GM12878 (cell line): ENCODE measurements around the gene MROH2A. TPM values are rescaled to one million over a fixed set of nuclear protein-coding genes. Genes with fewer than 3 reads are reported as not detected.

Source experiments
- ATAC-seq: fragments of 200-7000 bp; cut with Tn5 transposase; 3 replicates; pipeline ENCODE4 v1.9.1; 2020; ENCODE audit warnings: mild to moderate bottlenecking, moderate library complexity
- BruUV-seq: library from RNA; stranded (reverse); fragments of 400-500 nt; replicated peaks from 2 replicates; lab custom pipeline; 2021; lab: Mats Ljungman, UMichigan
- CTCF ChIA-PET: fragments of 300-600 bp; sonication (Branson Sonifier 250); formaldehyde crosslinking; extraction: SDS; loops from one replicate; lab custom pipeline; 2021; ENCODE audit warnings: inconsistent platforms; lab: Yijun Ruan, JAX
- POLR2A ChIA-PET: fragments of 350-600 bp; formaldehyde crosslinking; extraction: SDS; loops from one replicate; lab custom pipeline; 2021; ENCODE audit warnings: inconsistent platforms; lab: Charles Lee
- RAD21 ChIA-PET: fragments of 300-600 bp; sonication (Branson Sonifier 250); formaldehyde crosslinking; loops from one replicate; lab custom pipeline; 2023; ENCODE audit warnings: antibody characterized with exemption; ENCODE audit not compliant: unreplicated experiment; lab: Charles Lee
- SMC1A ChIA-PET: fragments of 300-600 bp; sonication (Branson Sonifier 250); formaldehyde crosslinking; loops from one replicate; lab custom pipeline; 2023; ENCODE audit not compliant: unreplicated experiment, uncharacterized antibody; lab: Charles Lee
- DNase-seq: peaks from one replicate; pipeline ENCODE4 v3.0.0-alpha.2; 2011; ENCODE audit warnings: low read depth, low spot score
- FAIRE-seq: peaks from 3 replicates; lab custom pipeline; 2011; peaks lifted over from hg19 to GRCh38; lab: Jason Lieb, UNC
- H2AFZ ChIP-seq: 2 replicates; pipeline ENCODE4 v1.6.0; 2011; ENCODE audit warnings: low read depth, low read length, control low read depth; ENCODE audit not compliant: control insufficient read depth
- H3K27ac ChIP-seq: 2 replicates; pipeline ENCODE4 v1.5.1; 2011; ENCODE audit warnings: control low read depth; ENCODE audit not compliant: control insufficient read depth, insufficient read depth
- H3K27me3 ChIP-seq, 2 experiments: replicated peaks in 1 of 2; 2 replicates each; pipeline versions ENCODE4 v1.6.0 to v1.6.1; 2011; ENCODE audit warnings: low read length in 1 of 2; ENCODE audit not compliant: control insufficient read depth in 2 of 2, insufficient read depth in 2 of 2
- H3K36me3 ChIP-seq, 2 experiments: 2 replicates each; pipeline ENCODE4 v1.5.1; 2011; ENCODE audit warnings: low read length in 1 of 2; ENCODE audit not compliant: control insufficient read depth in 2 of 2, insufficient read depth in 2 of 2
- H3K4me1 ChIP-seq: 2 replicates; pipeline ENCODE4 v1.6.1; 2011; ENCODE audit warnings: mild to moderate bottlenecking, low read length, moderate library complexity, mixed read lengths; ENCODE audit not compliant: control insufficient read depth, insufficient read depth
- H3K4me2 ChIP-seq: 2 replicates; pipeline ENCODE4 v1.6.0; 2011; ENCODE audit warnings: control low read depth; ENCODE audit not compliant: control insufficient read depth, insufficient read depth
- H3K4me3 ChIP-seq: fragments of 200-600 bp; sonication (generic); 2 replicates; pipeline ENCODE4 v1.5.1; 2016
- H3K79me2 ChIP-seq: 2 replicates; pipeline ENCODE4 v1.6.0; 2011; ENCODE audit warnings: low read length; ENCODE audit not compliant: control insufficient read depth, insufficient read depth
- H3K9ac ChIP-seq: 2 replicates; pipeline ENCODE4 v1.8.0; 2011; ENCODE audit warnings: low read length, control low read depth, mixed read lengths; ENCODE audit not compliant: control insufficient read depth, insufficient read depth
- H3K9me3 ChIP-seq: replicated peaks from 3 replicates; pipeline ENCODE4 v1.5.1; 2011; ENCODE audit warnings: mild to moderate bottlenecking, low read length; ENCODE audit not compliant: control insufficient read depth, insufficient read depth
- H4K20me1 ChIP-seq: 2 replicates; pipeline ENCODE4 v1.6.0; 2011; ENCODE audit not compliant: control insufficient read depth, insufficient read depth
- DPF2 ChIP-seq: fragments of 450-650 bp; IDR thresholded peaks from 2 replicates; pipeline ENCODE4 v1.6.1; 2017; ENCODE audit warnings: mild to moderate bottlenecking
- FOXK2 ChIP-seq: fragments of 450-650 bp; IDR thresholded peaks from 2 replicates; pipeline ENCODE4 v1.6.1; 2017; ENCODE audit warnings: mild to moderate bottlenecking, moderate library complexity
- NBN ChIP-seq: fragments of 450-650 bp; IDR thresholded peaks from 2 replicates; pipeline ENCODE4 v1.6.1; 2016
- SUPT20H ChIP-seq: IDR thresholded peaks from 2 replicates; pipeline ENCODE4 v1.6.1; 2011; ENCODE audit warnings: low read depth, mild to moderate bottlenecking, low read length, moderate library complexity, borderline replicate concordance; ENCODE audit not compliant: control insufficient read depth
- WGBS: methylation state at CpG from one replicate; pipeline ENCODE4 v1.1.6; 2016; ENCODE audit warnings: low lambda C conversion rate; ENCODE audit not compliant: insufficient replicate concordance, insufficient coverage; ENCODE audit errors: missing lambda C conversion rate; 5-methylcytosine and 5-hydroxymethylcytosine counted together
- in situ Hi-C: fragments of 300-500 bp; cut with MboI; formaldehyde crosslinking; loops from 9 replicates; pipeline ENCODE4 v1.14.3; 2018; ENCODE audit warnings: mixed read lengths
- intact Hi-C: fragments of 100-400 bp; cut with micrococcal nuclease; formaldehyde crosslinking; loops from one replicate; pipeline ENCODE4 v1.14.2; 2022; ENCODE audit not compliant: unreplicated experiment
- polyA plus RNA-seq, 11 experiments: library from polyadenylated mRNA; depleted of rRNA in 4 of 11; unstranded in 6 of 11; stranded (reverse) in 5 of 11; fragments of >200 nt; fragmentation: Nextera tagmentation in 4 of 11; fragmentation: Illumina TruSeq in 1 of 11; extraction: Ambion mirVana in 4 of 11; extraction: Trizol in 1 of 11; gene quantifications; 1 replicate in 1 of 11; 2 replicates in 10 of 11; pipeline versions ENCODE4 v1.2.1 to v1.2.3, GENCODE V29; 2011 to 2016; ENCODE audit warnings: inconsistent platforms in 2 of 11, missing spikeins in 2 of 11, low read depth in 1 of 11
- total RNA-seq, 4 experiments: library from RNA; depleted of rRNA in 3 of 4; stranded (reverse); fragments of >200 nt in 3 of 4; fragmentation: Illumina TruSeq in 1 of 4; extraction: Trizol in 1 of 4; gene quantifications; 2 replicates each; pipeline versions ENCODE4 v1.2.1 to v1.2.3, GENCODE V29; 2013 to 2021
- TF ChIP-seq, protein P1 (sequence below): fragments of 450-650 bp; IDR thresholded peaks from 2 replicates; pipeline ENCODE4 v1.6.1; 2017; ENCODE audit warnings: mild to moderate bottlenecking, moderate library complexity
- TF ChIP-seq, protein P2 (sequence below), 3 experiments: IDR thresholded peaks in 2 of 3; conservative IDR thresholded peaks in 1 of 3; 2 replicates each; pipeline ENCODE4 v1.5.1; 2011; ENCODE audit warnings: low read depth in 3 of 3, low read length in 3 of 3, mild to moderate bottlenecking in 3 of 3, control low read depth in 2 of 3, moderate library complexity in 2 of 3, inconsistent platforms in 1 of 3, mixed read lengths in 1 of 3; ENCODE audit not compliant: control insufficient read depth in 2 of 3, insufficient read depth in 1 of 3; ENCODE audit errors: extremely low read depth in 1 of 3
- TF ChIP-seq, protein P3 (sequence below): fragments of 450-650 bp; IDR thresholded peaks from 2 replicates; pipeline ENCODE4 v1.6.1; 2017; ENCODE audit warnings: antibody characterized with exemption, mild to moderate bottlenecking, moderate library complexity

Gene MROH2A
- total and polyA plus RNA-seq, 10 of the 15 experiments (the other 5 are each of a cell fraction or from before 2014, with no cell fraction given): not detected

DNA sequence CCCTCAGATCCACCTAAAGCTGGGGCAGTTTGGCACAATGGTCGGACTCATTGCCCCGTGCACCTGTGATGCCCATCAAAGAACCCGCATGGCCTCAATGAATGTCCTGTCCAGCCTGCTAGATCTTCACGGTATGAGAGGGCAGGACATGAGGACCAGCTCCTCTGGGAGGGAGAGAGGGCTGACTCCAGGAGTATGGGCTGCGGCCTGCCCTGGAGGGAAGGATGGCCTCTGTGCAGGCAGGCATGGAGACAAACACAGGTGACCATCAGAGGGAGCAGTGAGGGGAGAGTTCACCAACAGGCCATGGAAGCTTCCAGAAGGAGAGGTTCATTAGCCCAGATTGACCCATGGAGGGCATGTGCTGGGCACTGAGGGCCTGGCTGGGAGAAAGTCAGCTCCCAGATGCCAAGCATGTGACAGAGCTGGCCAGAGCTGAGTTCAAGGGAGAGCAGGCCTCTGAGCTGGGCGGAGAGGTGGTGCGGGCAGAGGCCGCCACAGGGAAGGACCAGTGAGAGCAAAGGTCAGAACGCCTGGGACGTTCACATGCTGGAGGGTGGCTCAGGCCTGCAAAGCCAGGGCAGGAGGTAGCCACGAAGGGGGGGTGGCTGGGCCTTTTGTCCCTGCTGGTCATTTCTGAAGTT lies 40.0 kb downstream of the MROH2A start:
- H3K9ac ChIP-seq: no peak overlapping the region
- WGBS: 29% methylated on average over 11 of the region's 11 CpGs
- no peaks in the 10 kb centered on the region for H3K36me3 ChIP-seq
- ChIA-PET CTCF (no interaction called here), RAD21 (no interaction called here), POLR2A (no interaction called here), SMC1A (no interaction called here)
- no peak overlapping the region for H3K27ac ChIP-seq
- in situ Hi-C loops: no loop called here
- DNase-seq (no peak), ATAC-seq (no peak), FAIRE-seq (no peak)
- H3K4me1 ChIP-seq: no peaks in the 10 kb centered on the region
- no peak overlapping the region for H3K4me3 ChIP-seq
- intact Hi-C loops: no loop called here
- TF ChIP-seq, protein P1, sequence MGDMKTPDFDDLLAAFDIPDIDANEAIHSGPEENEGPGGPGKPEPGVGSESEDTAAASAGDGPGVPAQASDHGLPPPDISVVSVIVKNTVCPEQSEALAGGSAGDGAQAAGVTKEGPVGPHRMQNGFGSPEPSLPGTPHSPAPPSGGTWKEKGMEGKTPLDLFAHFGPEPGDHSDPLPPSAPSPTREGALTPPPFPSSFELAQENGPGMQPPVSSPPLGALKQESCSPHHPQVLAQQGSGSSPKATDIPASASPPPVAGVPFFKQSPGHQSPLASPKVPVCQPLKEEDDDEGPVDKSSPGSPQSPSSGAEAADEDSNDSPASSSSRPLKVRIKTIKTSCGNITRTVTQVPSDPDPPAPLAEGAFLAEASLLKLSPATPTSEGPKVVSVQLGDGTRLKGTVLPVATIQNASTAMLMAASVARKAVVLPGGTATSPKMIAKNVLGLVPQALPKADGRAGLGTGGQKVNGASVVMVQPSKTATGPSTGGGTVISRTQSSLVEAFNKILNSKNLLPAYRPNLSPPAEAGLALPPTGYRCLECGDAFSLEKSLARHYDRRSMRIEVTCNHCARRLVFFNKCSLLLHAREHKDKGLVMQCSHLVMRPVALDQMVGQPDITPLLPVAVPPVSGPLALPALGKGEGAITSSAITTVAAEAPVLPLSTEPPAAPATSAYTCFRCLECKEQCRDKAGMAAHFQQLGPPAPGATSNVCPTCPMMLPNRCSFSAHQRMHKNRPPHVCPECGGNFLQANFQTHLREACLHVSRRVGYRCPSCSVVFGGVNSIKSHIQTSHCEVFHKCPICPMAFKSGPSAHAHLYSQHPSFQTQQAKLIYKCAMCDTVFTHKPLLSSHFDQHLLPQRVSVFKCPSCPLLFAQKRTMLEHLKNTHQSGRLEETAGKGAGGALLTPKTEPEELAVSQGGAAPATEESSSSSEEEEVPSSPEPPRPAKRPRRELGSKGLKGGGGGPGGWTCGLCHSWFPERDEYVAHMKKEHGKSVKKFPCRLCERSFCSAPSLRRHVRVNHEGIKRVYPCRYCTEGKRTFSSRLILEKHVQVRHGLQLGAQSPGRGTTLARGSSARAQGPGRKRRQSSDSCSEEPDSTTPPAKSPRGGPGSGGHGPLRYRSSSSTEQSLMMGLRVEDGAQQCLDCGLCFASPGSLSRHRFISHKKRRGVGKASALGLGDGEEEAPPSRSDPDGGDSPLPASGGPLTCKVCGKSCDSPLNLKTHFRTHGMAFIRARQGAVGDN: no peak
- TF ChIP-seq DPF2 (no peak), NBN (no peak), SUPT20H (no peak), FOXK2 (no peak)
- TF ChIP-seq, protein P2, sequence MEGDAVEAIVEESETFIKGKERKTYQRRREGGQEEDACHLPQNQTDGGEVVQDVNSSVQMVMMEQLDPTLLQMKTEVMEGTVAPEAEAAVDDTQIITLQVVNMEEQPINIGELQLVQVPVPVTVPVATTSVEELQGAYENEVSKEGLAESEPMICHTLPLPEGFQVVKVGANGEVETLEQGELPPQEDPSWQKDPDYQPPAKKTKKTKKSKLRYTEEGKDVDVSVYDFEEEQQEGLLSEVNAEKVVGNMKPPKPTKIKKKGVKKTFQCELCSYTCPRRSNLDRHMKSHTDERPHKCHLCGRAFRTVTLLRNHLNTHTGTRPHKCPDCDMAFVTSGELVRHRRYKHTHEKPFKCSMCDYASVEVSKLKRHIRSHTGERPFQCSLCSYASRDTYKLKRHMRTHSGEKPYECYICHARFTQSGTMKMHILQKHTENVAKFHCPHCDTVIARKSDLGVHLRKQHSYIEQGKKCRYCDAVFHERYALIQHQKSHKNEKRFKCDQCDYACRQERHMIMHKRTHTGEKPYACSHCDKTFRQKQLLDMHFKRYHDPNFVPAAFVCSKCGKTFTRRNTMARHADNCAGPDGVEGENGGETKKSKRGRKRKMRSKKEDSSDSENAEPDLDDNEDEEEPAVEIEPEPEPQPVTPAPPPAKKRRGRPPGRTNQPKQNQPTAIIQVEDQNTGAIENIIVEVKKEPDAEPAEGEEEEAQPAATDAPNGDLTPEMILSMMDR (IDR thresholded peaks at IDR 0.05 in 2 of 3, conservative IDR thresholded peaks at IDR 0.05 in 1 of 3; ENCODE audit: control insufficient read depth in 2 of 3, extremely low read depth in 1 of 3, insufficient read depth in 1 of 3, low read depth in 3 of 3, low read length in 3 of 3): no peak
- TF ChIP-seq, protein P3, sequence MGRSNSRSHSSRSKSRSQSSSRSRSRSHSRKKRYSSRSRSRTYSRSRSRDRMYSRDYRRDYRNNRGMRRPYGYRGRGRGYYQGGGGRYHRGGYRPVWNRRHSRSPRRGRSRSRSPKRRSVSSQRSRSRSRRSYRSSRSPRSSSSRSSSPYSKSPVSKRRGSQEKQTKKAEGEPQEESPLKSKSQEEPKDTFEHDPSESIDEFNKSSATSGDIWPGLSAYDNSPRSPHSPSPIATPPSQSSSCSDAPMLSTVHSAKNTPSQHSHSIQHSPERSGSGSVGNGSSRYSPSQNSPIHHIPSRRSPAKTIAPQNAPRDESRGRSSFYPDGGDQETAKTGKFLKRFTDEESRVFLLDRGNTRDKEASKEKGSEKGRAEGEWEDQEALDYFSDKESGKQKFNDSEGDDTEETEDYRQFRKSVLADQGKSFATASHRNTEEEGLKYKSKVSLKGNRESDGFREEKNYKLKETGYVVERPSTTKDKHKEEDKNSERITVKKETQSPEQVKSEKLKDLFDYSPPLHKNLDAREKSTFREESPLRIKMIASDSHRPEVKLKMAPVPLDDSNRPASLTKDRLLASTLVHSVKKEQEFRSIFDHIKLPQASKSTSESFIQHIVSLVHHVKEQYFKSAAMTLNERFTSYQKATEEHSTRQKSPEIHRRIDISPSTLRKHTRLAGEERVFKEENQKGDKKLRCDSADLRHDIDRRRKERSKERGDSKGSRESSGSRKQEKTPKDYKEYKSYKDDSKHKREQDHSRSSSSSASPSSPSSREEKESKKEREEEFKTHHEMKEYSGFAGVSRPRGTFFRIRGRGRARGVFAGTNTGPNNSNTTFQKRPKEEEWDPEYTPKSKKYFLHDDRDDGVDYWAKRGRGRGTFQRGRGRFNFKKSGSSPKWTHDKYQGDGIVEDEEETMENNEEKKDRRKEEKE: no peak
- H2AFZ ChIP-seq: no peak overlapping the region
- no peaks in the 10 kb centered on the region for H3K9me3 ChIP-seq
- H4K20me1 ChIP-seq: no peaks in the 10 kb centered on the region
- BruUV-seq: no TSS peak
- H3K4me2 ChIP-seq: no peak overlapping the region
- no peaks in the 10 kb centered on the region; a peak in 3 of 4 replicates for H3K27me3 ChIP-seq
- H3K79me2 ChIP-seq: no peaks in the 10 kb centered on the region
